ENCODE measurements around the gene MSH3.
"Not testable (repeated sequence)": the region's sequence is repeated elsewhere in the genome, so short reads cannot be mapped to it uniquely, and the experiment has no call there.

MSH3 gene

GRCh38 chr5:80706835-80707447 is 52.5 kb downstream of the MSH3 start:
- no peak for DNase-seq (ENCODE audit: low spot score)

DNA sequence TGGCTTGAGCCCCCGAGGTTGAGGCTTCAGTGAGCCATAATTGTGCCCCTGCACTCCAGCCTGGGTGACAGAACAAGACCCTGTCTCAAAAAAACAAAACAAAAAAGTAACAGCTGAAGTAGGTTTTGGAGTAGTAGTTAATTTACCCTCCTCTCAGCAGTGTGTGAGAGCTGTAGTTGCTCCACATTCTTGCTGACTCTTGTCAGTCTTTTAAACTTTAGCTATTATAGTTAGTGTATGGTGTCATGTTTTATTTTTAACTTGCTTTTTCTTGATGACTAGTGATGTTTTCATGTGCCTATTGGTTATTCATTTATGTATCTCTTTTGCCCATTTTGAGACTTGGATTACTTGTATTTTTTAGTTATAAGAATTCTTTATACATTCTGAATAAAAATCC is 53.2 kb downstream of the MSH3 start:
- no peak for DNase-seq (ENCODE audit: low spot score)

DNA sequence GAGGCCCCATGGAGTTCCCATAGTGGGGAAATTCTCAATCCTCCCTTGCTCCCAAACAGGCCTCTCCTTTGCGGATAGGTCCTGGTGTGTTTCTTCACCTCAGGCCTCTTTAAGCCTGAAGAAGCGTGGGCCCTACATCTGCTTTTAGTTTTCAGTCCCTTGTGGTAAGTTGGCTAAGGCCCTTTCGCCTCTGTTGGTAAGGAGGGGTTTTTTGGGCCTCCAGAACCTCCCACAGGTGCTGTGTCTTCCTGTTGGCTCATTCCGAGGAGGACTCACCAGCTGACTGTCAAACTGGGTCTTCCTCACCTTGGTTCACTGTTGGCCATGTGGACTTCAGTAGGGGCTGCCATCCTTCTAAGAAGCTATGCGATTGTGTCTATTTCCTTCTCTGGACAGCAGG is 56.8 kb downstream of the MSH3 start:
- DNase-seq (ENCODE audit: low spot score) = no peak

DNA sequence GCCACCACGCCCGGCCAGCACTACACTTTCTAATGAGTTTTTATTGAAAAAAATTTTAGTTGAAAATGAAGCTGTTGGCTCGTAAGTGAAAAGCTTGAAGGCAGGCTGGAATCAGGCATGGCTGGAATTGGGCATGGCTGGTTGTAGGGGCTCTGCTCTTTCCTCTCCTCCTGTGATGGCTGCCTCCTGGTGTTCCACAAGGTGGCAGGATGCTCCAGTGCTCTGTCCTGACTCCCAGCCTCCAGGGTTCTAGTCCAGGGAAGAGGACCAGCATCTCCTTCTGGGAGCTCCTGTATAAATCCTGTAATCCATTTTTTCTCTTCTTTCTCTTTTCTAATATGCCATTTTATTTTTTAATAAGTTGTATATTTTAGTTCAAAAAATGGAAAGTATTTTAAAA is 57.5 kb downstream of the MSH3 start:
- DNase-seq (ENCODE audit: low spot score) = peak; percentile 21

- DNase-seq (ENCODE audit: low spot score) = no peak
These were observed 58.5 kb downstream of the MSH3 start for GRCh38 chr5:80712919-80713318.

DNA sequence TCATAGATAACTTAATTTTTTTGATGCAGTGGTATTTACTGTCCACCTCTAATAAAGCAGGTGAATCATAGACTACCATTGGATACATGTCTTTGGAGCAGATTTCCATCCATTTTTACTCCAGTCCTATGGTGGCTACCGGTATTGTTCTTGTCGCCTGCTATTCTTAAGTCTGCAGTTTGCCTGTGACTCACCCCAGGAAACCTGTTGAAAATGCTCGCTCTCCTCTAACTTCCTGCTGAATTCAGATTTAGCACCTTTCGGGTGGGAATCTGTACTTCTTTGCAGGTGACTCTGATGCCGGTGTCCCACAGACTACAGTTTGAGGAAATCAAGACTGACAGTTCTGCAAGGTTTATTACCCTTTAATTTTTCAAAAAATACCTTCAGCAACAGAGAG is 59.2 kb downstream of the MSH3 start:
- no peak for DNase-seq (ENCODE audit: low spot score)

DNA sequence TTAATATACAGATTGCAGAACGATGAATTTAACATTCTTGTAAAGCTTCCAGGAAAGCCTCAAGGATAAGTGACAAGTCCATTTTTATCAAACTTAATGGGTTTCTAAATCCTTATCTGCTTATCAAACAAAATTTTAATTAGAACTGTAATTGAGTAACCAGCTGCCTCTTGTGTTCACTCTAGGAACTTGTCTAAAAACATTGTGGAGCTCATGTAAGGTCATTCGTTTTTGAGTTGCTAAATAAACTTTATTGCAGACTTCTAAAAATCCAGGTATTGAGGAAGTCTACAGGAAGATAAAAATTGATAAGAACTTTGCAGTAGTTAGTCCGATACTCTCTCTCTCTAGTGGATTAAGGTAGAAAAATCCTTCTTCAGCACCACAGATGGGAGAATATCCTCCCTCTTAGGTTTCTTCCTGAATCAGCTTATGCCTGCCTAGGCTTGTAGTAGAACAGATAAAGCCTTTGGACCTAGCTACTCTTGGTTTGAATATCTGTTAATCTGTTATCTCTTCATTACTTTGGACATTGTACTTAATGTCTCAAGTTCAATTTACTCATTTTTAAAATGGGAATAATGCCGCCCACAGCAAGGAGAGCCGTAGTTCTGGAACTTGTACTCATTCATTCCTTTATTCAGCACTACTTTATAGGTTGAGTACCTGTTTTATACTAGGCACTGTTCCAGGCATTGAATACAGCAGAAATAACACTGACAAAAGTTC is 60.3 kb downstream of the MSH3 start:
- no peak for DNase-seq (ENCODE audit: low spot score)

- DNase-seq (ENCODE audit: low spot score) = no peak
These were observed 61.4 kb downstream of the MSH3 start for GRCh38 chr5:80715887-80716286.

DNA sequence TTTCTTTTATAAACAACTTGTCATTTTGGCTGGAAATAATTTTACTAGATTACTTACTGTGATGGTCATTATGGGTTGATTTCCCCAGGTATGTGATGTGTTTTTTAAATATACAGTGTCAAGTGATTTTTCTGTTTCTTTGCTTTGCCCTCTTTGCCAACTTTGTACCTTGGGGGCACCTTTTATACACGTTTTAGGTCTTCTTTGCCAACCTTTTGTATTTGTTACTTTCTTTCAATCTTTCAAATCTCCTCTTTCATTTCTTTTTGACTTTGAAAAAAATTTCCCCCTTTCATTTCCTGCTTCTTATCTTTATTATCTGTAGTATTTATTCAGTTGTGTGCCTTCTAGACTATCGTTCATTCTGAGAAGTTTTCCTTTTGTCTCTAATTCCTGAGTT is 65.7 kb downstream of the MSH3 start:
- DNase-seq (ENCODE audit: low spot score) = no peak

GRCh38 chr5:80722916-80723315 is 68.5 kb downstream of the MSH3 start:
- no peak for DNase-seq (ENCODE audit: low spot score)

GRCh38 chr5:80725446-80725845 is 71.0 kb downstream of the MSH3 start:
- DNase-seq (ENCODE audit: low spot score) = no peak

GRCh38 chr5:80736730-80737129 is 82.3 kb downstream of the MSH3 start:
- DNase-seq (ENCODE audit: low spot score) = no peak

DNA sequence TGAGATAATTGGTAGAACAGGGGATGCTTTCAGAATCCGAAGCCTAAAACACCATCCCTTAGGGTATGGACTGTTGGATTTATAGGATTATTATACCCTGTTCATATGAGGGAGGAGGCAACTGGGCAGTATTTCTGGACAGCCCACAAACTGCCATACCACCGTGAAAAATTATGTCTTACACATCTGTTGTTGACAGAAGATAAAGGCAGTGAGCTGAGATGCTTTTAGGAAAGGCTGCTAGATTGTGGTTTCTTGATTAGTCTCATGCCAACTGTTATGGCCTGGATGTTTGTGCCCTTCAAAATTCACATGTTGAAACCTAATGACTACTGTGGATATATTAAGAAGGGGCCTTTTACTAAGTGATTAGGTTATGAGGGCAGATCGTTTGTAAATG is 84.0 kb downstream of the MSH3 start:
- no peak for DNase-seq (ENCODE audit: low spot score)

GRCh38 chr5:80739057-80739456 is 84.6 kb downstream of the MSH3 start:
- no peak for DNase-seq (ENCODE audit: low spot score)

GRCh38 chr5:80739496-80739895 is 85.0 kb downstream of the MSH3 start:
- DNase-seq (ENCODE audit: low spot score) = no peak

- DNase-seq (ENCODE audit: low spot score) = no peak
These were observed 85.4 kb downstream of the MSH3 start for GRCh38 chr5:80739898-80740297.

- not testable (repeated sequence) for DNase-seq (ENCODE audit: low spot score)
These were observed 86.0 kb downstream of the MSH3 start for GRCh38 chr5:80740488-80740887.

GRCh38 chr5:80740999-80741398 is 86.5 kb downstream of the MSH3 start:
- DNase-seq (ENCODE audit: low spot score) = no peak

DNA sequence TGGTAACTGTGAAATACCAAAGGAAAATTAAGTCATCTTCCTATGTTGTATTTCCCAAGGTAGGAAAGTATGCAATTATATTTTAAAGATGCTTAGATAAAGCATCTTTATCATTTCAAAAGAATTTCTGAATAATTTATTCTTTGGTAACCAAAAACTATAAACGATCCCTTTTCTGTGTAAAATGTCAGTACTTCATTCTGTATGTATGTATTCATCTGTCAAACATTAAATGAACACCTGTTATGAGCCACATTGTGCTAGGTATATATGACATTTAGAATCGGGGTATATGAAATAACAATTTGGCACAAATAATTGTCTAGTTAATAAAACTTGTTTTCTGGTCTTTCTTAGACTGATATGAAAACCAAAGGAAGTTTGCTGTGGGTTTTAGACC is 89.7 kb downstream of the MSH3 start:
- DNase-seq (ENCODE audit: low spot score) = no peak

DNA sequence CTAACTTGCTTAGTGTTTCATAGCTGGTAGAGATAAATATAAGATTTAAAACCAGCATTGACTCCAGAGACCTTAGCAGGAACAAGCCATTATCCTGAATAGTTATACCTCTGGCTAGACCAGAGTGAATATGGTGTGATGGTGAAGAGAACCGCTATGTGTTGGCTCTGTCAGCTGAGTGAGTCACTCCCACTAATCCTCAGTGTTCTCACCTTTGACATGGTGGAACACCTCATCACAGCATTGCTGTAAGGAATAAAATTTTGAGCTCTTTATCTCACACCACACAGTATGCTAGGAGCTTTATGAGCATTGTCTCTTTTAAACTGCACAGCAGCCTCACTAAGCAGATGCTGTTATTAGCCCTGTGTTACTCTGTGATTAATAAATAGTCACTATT is 91.0 kb downstream of the MSH3 start:
- DNase-seq (ENCODE audit: low spot score) = no peak

DNA sequence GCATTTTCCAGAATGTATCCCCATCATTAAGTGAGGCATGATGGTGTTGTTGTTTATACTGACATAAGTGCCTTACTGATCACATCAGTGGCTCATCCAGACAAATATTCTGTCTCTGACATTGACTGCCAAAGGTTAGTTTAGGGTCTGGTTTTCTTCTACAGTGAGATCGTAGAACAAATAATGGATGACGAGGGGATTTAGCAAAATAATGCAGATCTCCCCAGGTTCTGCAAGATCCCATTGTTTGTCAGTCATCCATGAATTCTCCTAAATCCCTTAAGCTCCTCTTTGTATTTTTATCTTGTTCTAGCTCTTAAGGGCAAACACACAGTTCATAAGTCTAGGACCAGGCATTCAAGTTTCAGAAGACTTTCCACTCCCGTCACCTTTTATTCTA is 93.5 kb downstream of the MSH3 start:
- DNase-seq (ENCODE audit: low spot score) = no peak

DNA sequence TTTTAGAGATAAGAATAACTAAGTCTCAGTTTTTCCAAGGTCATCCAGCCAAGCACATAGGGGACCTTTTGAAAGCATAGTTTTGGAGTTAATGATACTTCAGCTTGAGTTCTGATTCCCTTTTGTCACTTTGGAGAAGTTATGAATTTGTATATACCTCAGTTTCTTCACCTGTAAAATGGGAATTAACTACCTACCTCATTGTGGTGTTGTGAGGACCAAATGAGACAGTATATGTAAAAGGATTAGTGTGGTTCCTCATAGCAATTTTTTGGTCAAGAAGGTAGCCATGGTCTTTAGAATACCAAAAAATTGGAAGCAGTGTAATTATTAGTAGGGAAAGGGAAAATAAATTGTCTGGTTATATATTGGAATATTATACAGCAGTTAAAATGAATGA is 98.0 kb downstream of the MSH3 start:
- no peak for DNase-seq (ENCODE audit: low spot score)

DNA sequence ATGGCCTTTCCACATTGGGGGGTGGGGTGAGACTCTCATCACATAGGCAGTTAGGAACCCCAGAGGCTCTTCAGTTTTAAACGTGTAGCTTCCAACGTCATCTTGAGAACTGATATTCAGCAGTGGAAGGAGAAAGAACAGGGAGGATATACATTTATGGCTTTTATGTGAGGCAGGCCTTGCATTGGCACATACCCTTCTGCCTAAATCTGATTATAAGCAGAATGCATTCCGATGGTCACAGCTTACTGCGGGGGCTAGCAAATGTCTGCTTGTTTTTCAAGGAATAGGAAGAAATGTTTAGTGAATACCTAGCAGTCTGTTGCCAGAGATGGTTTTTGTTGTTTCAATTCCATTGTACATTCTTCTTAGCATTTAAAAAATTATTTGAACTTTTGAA is 99.3 kb downstream of the MSH3 start:
- no peak for DNase-seq (ENCODE audit: low spot score)

- DNase-seq (ENCODE audit: low spot score) = no peak
These were observed 100.4 kb downstream of the MSH3 start for GRCh38 chr5:80754900-80755299.

All from SW480 (cell line).